Activated effector memory CD4-positive, alpha-beta T cell treated with anti-CD3 and anti-CD28 coated beads, Interleukin-2, amount 50 U/mL, for 16 hours (primary cell): Measurements from ENCODE around the gene TAS2R16.

Experiments used
- DNase-seq: peaks from one replicate; pipeline ENCODE4 v3.0.0-alpha.2; 2020

The TAS2R16 gene

GRCh38 chr7:122995600-122995999, at the start of gene TAS2R16:
TAS2R16 (minus strand) TSS chr7:122995700; CDS start chr7:122995634, 66 bp downstream.
- DNase-seq = no peak

- no peak for DNase-seq
Observed at GRCh38 chr7:123043642-123044041, 48.1 kb upstream of the TAS2R16 start.

GRCh38 chr7:123041101-123041500, 45.6 kb upstream of the TAS2R16 start:
- DNase-seq = no peak

- no peak for DNase-seq
Observed at GRCh38 chr7:123039269-123039668, 43.8 kb upstream of the TAS2R16 start.

- DNase-seq = no peak
Observed at GRCh38 chr7:123034106-123034505, 38.6 kb upstream of the TAS2R16 start.

- DNase-seq = no peak
Observed at GRCh38 chr7:123030631-123031030, 35.1 kb upstream of the TAS2R16 start.

- no peak for DNase-seq
Observed at GRCh38 chr7:123028339-123028738, 32.8 kb upstream of the TAS2R16 start.

- DNase-seq = no peak
Observed at GRCh38 chr7:123026251-123026650, 30.8 kb upstream of the TAS2R16 start.

GRCh38 chr7:123024989-123025758, 29.7 kb upstream of the TAS2R16 start:
- DNase-seq = no peak

- DNase-seq = no peak
Observed at GRCh38 chr7:123023126-123023525, 27.6 kb upstream of the TAS2R16 start.

GRCh38 chr7:123022576-123022975, 27.1 kb upstream of the TAS2R16 start:
- DNase-seq = no peak

GRCh38 chr7:123012435-123012834, 16.9 kb upstream of the TAS2R16 start:
- no peak for DNase-seq

- no peak for DNase-seq
Observed at GRCh38 chr7:123011766-123012369, 16.4 kb upstream of the TAS2R16 start.

GRCh38 chr7:123004931-123005330, 9.4 kb upstream of the TAS2R16 start:
- no peak for DNase-seq

- no peak for DNase-seq
Observed at GRCh38 chr7:123003539-123004126, 8.1 kb upstream of the TAS2R16 start.

GRCh38 chr7:122989577-122989976, 5.9 kb downstream of the TAS2R16 start:
- DNase-seq = no peak

GRCh38 chr7:122989041-122989440, 6.5 kb downstream of the TAS2R16 start:
- DNase-seq = no peak

GRCh38 chr7:122988333-122988732, 7.2 kb downstream of the TAS2R16 start:
- no peak for DNase-seq

- DNase-seq = no peak
Observed at GRCh38 chr7:122987463-122987862, 8.0 kb downstream of the TAS2R16 start.

- DNase-seq = no peak
Observed at GRCh38 chr7:122984021-122984420, 11.5 kb downstream of the TAS2R16 start.

GRCh38 chr7:122983261-122983660, 12.2 kb downstream of the TAS2R16 start:
- no peak for DNase-seq

GRCh38 chr7:122975341-122975740, 20.2 kb downstream of the TAS2R16 start:
- DNase-seq = no peak

GRCh38 chr7:122974229-122974628, 21.3 kb downstream of the TAS2R16 start:
- no peak for DNase-seq

GRCh38 chr7:122972056-122972455, 23.4 kb downstream of the TAS2R16 start:
- no peak for DNase-seq
